PFSK-1 (cell line): ENCODE data around the gene DAZ4.
"Not testable (repeated sequence)": the region's sequence is repeated elsewhere in the genome, so short reads cannot be mapped to it uniquely, and the experiment has no call there.

ENCODE experiments used
- REST ChIP-seq, 2 experiments: IDR thresholded peaks; 2 replicates each; pipeline versions ENCODE4 v1.6.1 to v1.8.0; 2011 to 2012; ENCODE audit warnings: low read depth in 2 of 2, low read length in 2 of 2, control low read depth in 1 of 2, inconsistent platforms in 1 of 2, mild to moderate bottlenecking in 1 of 2, moderate library complexity in 1 of 2; ENCODE audit not compliant: insufficient read depth in 1 of 2
- TAF1 ChIP-seq: IDR thresholded peaks from 2 replicates; pipeline ENCODE4 v1.6.1; 2012; ENCODE audit warnings: low read length, control low read depth, borderline replicate concordance; ENCODE audit not compliant: insufficient read depth

GRCh38 chrY:24813293-24813692, 20.4 kb upstream of the DAZ4 start, which contains the start of gene DAZ3:
- not testable (repeated sequence) for TF ChIP-seq REST (IDR thresholded peaks at IDR 0.05; ENCODE audit: insufficient read depth in 1 of 2, low read depth in 2 of 2, low read length in 2 of 2); TAF1
